Brain microvascular endothelial cell (primary cell): ENCODE data around the gene PSMB10.

Experiments
- DNase-seq: peaks from one replicate; pipeline ENCODE4 v3.0.0-alpha.2; 2020
- H3K27ac ChIP-seq: fragments of 250-450 bp; sonication (Bioruptor Pico); 2 replicates; pipeline ENCODE4 v1.5.1; 2020; ENCODE audit warnings: mild to moderate bottlenecking, moderate library complexity
- H3K27me3 ChIP-seq: fragments of 250-450 bp; sonication (Bioruptor Pico); replicated peaks from 2 replicates; pipeline ENCODE4 v1.5.1; 2020; ENCODE audit warnings: mild to moderate bottlenecking
- H3K36me3 ChIP-seq: fragments of 250-450 bp; sonication (Bioruptor Pico); replicated peaks from 2 replicates; pipeline ENCODE4 v1.5.1; 2020; ENCODE audit warnings: mild to moderate bottlenecking
- H3K4me3 ChIP-seq: 2 replicates; pipeline ENCODE4 v1.5.1; 2011; ENCODE audit warnings: low read depth, mild to moderate bottlenecking, control low read depth, low read length, moderate library complexity
- CTCF ChIP-seq: IDR thresholded peaks from 2 replicates; pipeline ENCODE4 v1.5.1; 2011; ENCODE audit warnings: low read depth, mild to moderate bottlenecking, moderate library complexity, low read length, control low read depth, inconsistent platforms; ENCODE audit errors: missing control alignments
- in situ Hi-C: cut with HindIII; loops from 2 replicates; pipeline ENCODE4 v1.10.0; 2017; ENCODE audit warnings: low sequenced_read_pairs, low pct_ligation_motif_present

The PSMB10 gene

GRCh38 chr16:67964477-67965131 lies 28.0 kb upstream of the PSMB10 start:
- H3K27me3 ChIP-seq = no peaks in the 10 kb centered on the region
- no peak overlapping the region for H3K4me3 ChIP-seq
- no peak for TF ChIP-seq CTCF
- in situ Hi-C loops = no loop called here
- H3K27ac ChIP-seq = no peak overlapping the region
- H3K36me3 ChIP-seq = peaks cover 39% of the 10 kb centered on the region
- DNase-seq = no peak

GRCh38 chr16:67963662-67964321 lies 27.1 kb upstream of the PSMB10 start:
- Histone ChIP-seq H3K36me3 (peaks cover 47% of the 10 kb centered on the region), H3K4me3 (peak overlapping the region; percentile 3), H3K27ac (no peak overlapping the region), H3K27me3 (no peaks in the 10 kb centered on the region)
- no peak for DNase-seq
- TF ChIP-seq CTCF = no peak
- in situ Hi-C loops = no loop called here

- no peak for TF ChIP-seq CTCF
- no peak for DNase-seq
- H3K27ac ChIP-seq = no peak overlapping the region
- no peak overlapping the region for H3K4me3 ChIP-seq
- H3K27me3 ChIP-seq = no peaks in the 10 kb centered on the region
- H3K36me3 ChIP-seq = peaks cover 52% of the 10 kb centered on the region
- in situ Hi-C loops = no loop called here
Measured at GRCh38 chr16:67963292-67963661, 26.6 kb upstream of the PSMB10 start.

GRCh38 chr16:67962135-67962534 lies 25.5 kb upstream of the PSMB10 start:
- no peak for TF ChIP-seq CTCF
- peaks cover 63% of the 10 kb centered on the region for H3K36me3 ChIP-seq
- in situ Hi-C loops = no loop called here

GRCh38 chr16:67961551-67961957 lies 24.9 kb upstream of the PSMB10 start:
- in situ Hi-C loops = no loop called here
- TF ChIP-seq CTCF = no peak
- Histone ChIP-seq H3K4me3 (no peak overlapping the region), H3K36me3 (peaks cover 68% of the 10 kb centered on the region), H3K27me3 (no peaks in the 10 kb centered on the region), H3K27ac (no peak overlapping the region)
- DNase-seq = no peak

More at GRCh38 chr16:67962135-67962534, 25.5 kb upstream of the PSMB10 start:
- Histone ChIP-seq H3K27me3 (no peaks in the 10 kb centered on the region), H3K4me3 (no peak overlapping the region), H3K27ac (no peak overlapping the region)
- DNase-seq = no peak
